NCI-H69 (cell line): ENCODE results near the gene ATP13A1.
A peak's percentile ranks its signal among the peaks of the same experiment; 100 is the strongest.

ENCODE experiments used
- DNase-seq: peaks from one replicate; lab custom pipeline; 2025; lab: John Stamatoyannopoulos, UW

ATP13A1 gene

GRCh38 chr19:19643158-19644053 is 20.1 kb downstream of the ATP13A1 start, which contains the start of gene GMIP:
TSS of gene GMIP (minus strand) at chr19:19643657. CDS start at chr19:19643529, 128 bp downstream.
- peak; percentile 87 for DNase-seq

GRCh38 chr19:19642506-19643157 is 20.8 kb downstream of the ATP13A1 start:
- peak; percentile 76 for DNase-seq

- DNase-seq: no peak
Measured at GRCh38 chr19:19637523-19638251, 25.8 kb downstream of the ATP13A1 start.

- no peak for DNase-seq
Measured at GRCh38 chr19:19637186-19637522, 26.3 kb downstream of the ATP13A1 start.

- DNase-seq: no peak
Measured at GRCh38 chr19:19636573-19637185, 26.8 kb downstream of the ATP13A1 start.

- no peak for DNase-seq
Measured at GRCh38 chr19:19635313-19635702, 28.2 kb downstream of the ATP13A1 start.

GRCh38 chr19:19634516-19635312 is 28.8 kb downstream of the ATP13A1 start:
- DNase-seq: no peak

- no peak for DNase-seq
Measured at GRCh38 chr19:19633711-19634515, 29.6 kb downstream of the ATP13A1 start.

GRCh38 chr19:19632661-19633060 is 30.8 kb downstream of the ATP13A1 start:
- DNase-seq: no peak

- no peak for DNase-seq
Measured at GRCh38 chr19:19631346-19631745, 32.1 kb downstream of the ATP13A1 start.

GRCh38 chr19:19630426-19630825 is 33.0 kb downstream of the ATP13A1 start:
- DNase-seq: no peak

GRCh38 chr19:19630062-19630414 is 33.4 kb downstream of the ATP13A1 start:
- no peak for DNase-seq

GRCh38 chr19:19628501-19629134 is 34.9 kb downstream of the ATP13A1 start:
- DNase-seq: peak; percentile 86

- DNase-seq: peak; percentile 88
Measured at GRCh38 chr19:19627621-19628500, 35.6 kb downstream of the ATP13A1 start, which contains the start of gene LPAR2. TSS of gene LPAR2 (minus strand) at chr19:19628220. CDS start at chr19:19627275, 945 bp downstream.

- no peak for DNase-seq
Measured at GRCh38 chr19:19626516-19627472, 36.7 kb downstream of the ATP13A1 start.

GRCh38 chr19:19624032-19624570 is 39.4 kb downstream of the ATP13A1 start:
- no peak for DNase-seq

- no peak for DNase-seq
Measured at GRCh38 chr19:19623383-19623782, 40.1 kb downstream of the ATP13A1 start.

- peak; percentile 40 for DNase-seq
Measured at GRCh38 chr19:19619849-19620210, 43.6 kb downstream of the ATP13A1 start.
